Activated CD4-positive, alpha-beta memory T cell treated with anti-CD3 and anti-CD28 coated beads for 36 hours (primary cell): ENCODE measurements around the gene ROM1. TPM values are rescaled to one million over a fixed set of nuclear protein-coding genes. Genes with fewer than 3 reads are reported as not detected.

Experiments
- CTCF ChIA-PET: fragments of 350-600 bp; sonication (Branson Sonifier 250); formaldehyde crosslinking; loops from one replicate; lab custom pipeline; 2021; ENCODE audit warnings: antibody characterized with exemption, inconsistent platforms; lab: Charles Lee
- POLR2A ChIA-PET: fragments of 350-600 bp; sonication (Branson Sonifier 250); formaldehyde crosslinking; loops from one replicate; lab custom pipeline; 2021; ENCODE audit warnings: antibody characterized with exemption; lab: Charles Lee
- DNase-seq: peaks from one replicate; pipeline ENCODE4 v3.0.0-alpha.2; 2020
- H3K27ac Mint-ChIP-seq: one replicate; pipeline ENCODE4 v1.8.0; 2021; ENCODE audit warnings: mixed read lengths
- H3K27me3 Mint-ChIP-seq: one replicate; pipeline ENCODE4 v1.8.0; 2021; ENCODE audit warnings: mixed read lengths
- H3K36me3 Mint-ChIP-seq: one replicate; pipeline ENCODE4 v1.8.0; 2021; ENCODE audit warnings: mixed read lengths
- H3K4me1 Mint-ChIP-seq: one replicate; pipeline ENCODE4 v1.8.0; 2021; ENCODE audit warnings: low read depth, mixed read lengths
- H3K4me3 Mint-ChIP-seq: one replicate; pipeline ENCODE4 v1.8.0; 2021; ENCODE audit warnings: mild to moderate bottlenecking, mixed read lengths
- H3K9me3 Mint-ChIP-seq: one replicate; pipeline ENCODE4 v1.8.0; 2021; ENCODE audit warnings: mixed read lengths
- intact Hi-C: fragments of 100-400 bp; cut with micrococcal nuclease; formaldehyde crosslinking; loops from one replicate; pipeline ENCODE4 v1.15.1; 2023
- total RNA-seq, 2 experiments: library from RNA; stranded (reverse); gene quantifications; one replicate each; pipeline ENCODE4 v1.2.3, GENCODE V29; 2021

Gene ROM1
- total RNA-seq, 2 experiments from 2014 or later: 1.1 to 1.5 TPM

GRCh38 chr11:62588966-62589637 is 24.0 kb upstream of the ROM1 start:
- Mint-ChIP-seq H3K4me1 (peaks cover 46% of the 10 kb centered on the region), H3K4me3 (no peak overlapping the region), H3K27ac (no peak overlapping the region), H3K27me3 (no peaks in the 10 kb centered on the region), H3K9me3 (no peaks in the 10 kb centered on the region), H3K36me3 (peaks cover 31% of the 10 kb centered on the region)
- ChIA-PET CTCF (interaction anchor here (0.8 to 1.9 kb wide), 6 partner anchors 23 to 194 kb away, joined by 3 to 6 read pairs (median 4); no protein-coding TSS in a partner anchor), POLR2A (interaction anchor here (0.6 to 2.6 kb wide), 4 partner anchors 15 to 252 kb away, joined by 3 to 8 read pairs (median 4); partner anchors contain the start of gene EEF1G)
- peak; percentile 42 for DNase-seq
- intact Hi-C loops: no loop called here

- H3K9me3 Mint-ChIP-seq: no peaks in the 10 kb centered on the region
- H3K27me3 Mint-ChIP-seq: no peaks in the 10 kb centered on the region
- intact Hi-C loops: loop anchor here (1.0 to 5.0 kb wide), 10 partner anchors 8 to 241 kb away; partner anchors contain the start of genes BSCL2, C11orf98, CSKMT and GANAB
- CTCF ChIA-PET: interaction anchor here (0.7 to 4.0 kb wide), 39 partner anchors 10 to 290 kb away, joined by 3 to 44 read pairs (median 4); partner anchors contain the start of genes B3GAT3, BSCL2, C11orf98 and CSKMT
- H3K27ac Mint-ChIP-seq: peak within 1 kb of the TSS; percentile 97
- peaks cover 52% of the 10 kb centered on the region for H3K4me1 Mint-ChIP-seq
- peaks cover 42% of the 10 kb centered on the region for H3K36me3 Mint-ChIP-seq
- DNase-seq: peak; percentile 99
- POLR2A ChIA-PET: interaction anchor here (0.6 to 3.3 kb wide), 40 partner anchors 8 to 264 kb away, joined by 3 to 62 read pairs (median 6); partner anchors contain the start of genes AHNAK, B3GAT3, BSCL2 and C11orf98
- peak within 1 kb of the TSS; percentile 100 for H3K4me3 Mint-ChIP-seq
Measured at GRCh38 chr11:62591448-62592145, 21.5 kb upstream of the ROM1 start, which contains the start of gene TUT1. Gene TUT1, minus strand, starts transcription at chr11:62591523. Its CDS starts 38 bp downstream, at chr11:62591485.

GRCh38 chr11:62592146-62592815 is 20.8 kb upstream of the ROM1 start:
- Mint-ChIP-seq H3K36me3 (peaks cover 47% of the 10 kb centered on the region), H3K27me3 (no peaks in the 10 kb centered on the region), H3K9me3 (no peaks in the 10 kb centered on the region), H3K27ac (peak overlapping the region; percentile 97), H3K4me1 (peaks cover 55% of the 10 kb centered on the region), H3K4me3 (peak overlapping the region; percentile 100)
- POLR2A ChIA-PET: interaction anchor here (0.6 to 3.3 kb wide), 35 partner anchors 9 to 263 kb away, joined by 3 to 62 read pairs (median 8); partner anchors contain the start of genes AHNAK, B3GAT3, BSCL2 and C11orf98
- intact Hi-C loops: loop anchor here (5.0 kb wide), 2 partner anchors 115 to 170 kb away; partner anchors contain the start of genes BSCL2, GNG3 and POLR2G
- CTCF ChIA-PET: interaction anchor here (0.9 to 4.0 kb wide), 34 partner anchors 9 to 289 kb away, joined by 3 to 44 read pairs (median 4); partner anchors contain the start of genes B3GAT3, BSCL2, C11orf98 and CSKMT
- no peak for DNase-seq

- H3K27ac Mint-ChIP-seq: peak overlapping the region; percentile 67
- H3K9me3 Mint-ChIP-seq: no peaks in the 10 kb centered on the region
- H3K36me3 Mint-ChIP-seq: peaks cover 52% of the 10 kb centered on the region
- no peak overlapping the region for H3K4me3 Mint-ChIP-seq
- intact Hi-C loops: loop anchor here (1.0 to 5.0 kb wide), 3 partner anchors 101 to 169 kb away; partner anchors contain the start of genes BSCL2, GNG3 and POLR2G
- H3K27me3 Mint-ChIP-seq: no peaks in the 10 kb centered on the region
- DNase-seq: no peak
- ChIA-PET POLR2A (interaction anchor here (0.8 to 3.3 kb wide), 14 partner anchors 8 to 248 kb away, joined by 3 to 62 read pairs (median 18); partner anchors contain the start of genes B3GAT3, BSCL2, C11orf98 and CSKMT), CTCF (interaction anchor here (0.9 to 4.0 kb wide), 17 partner anchors 8 to 199 kb away, joined by 3 to 44 read pairs (median 12); partner anchors contain the start of genes B3GAT3, BSCL2, C11orf98 and CSKMT)
- H3K4me1 Mint-ChIP-seq: peaks cover 61% of the 10 kb centered on the region
Measured at GRCh38 chr11:62592989-62593421, 20.1 kb upstream of the ROM1 start.

GRCh38 chr11:62593434-62594044 is 19.5 kb upstream of the ROM1 start:
- peaks cover 54% of the 10 kb centered on the region for H3K36me3 Mint-ChIP-seq
- CTCF ChIA-PET: interaction anchor here (0.9 to 4.0 kb wide), 14 partner anchors 8 to 198 kb away, joined by 3 to 44 read pairs (median 7); partner anchors contain the start of genes B3GAT3, C11orf98, CSKMT and GANAB
- POLR2A ChIA-PET: interaction anchor here (0.6 to 3.3 kb wide), 13 partner anchors 8 to 248 kb away, joined by 3 to 62 read pairs (median 9); partner anchors contain the start of genes BSCL2, C11orf98, CSKMT and EML3
- H3K27me3 Mint-ChIP-seq: no peaks in the 10 kb centered on the region
- peak overlapping the region; percentile 71 for H3K27ac Mint-ChIP-seq
- H3K9me3 Mint-ChIP-seq: no peaks in the 10 kb centered on the region
- H3K4me1 Mint-ChIP-seq: peaks cover 65% of the 10 kb centered on the region
- intact Hi-C loops: loop anchor here (1.0 to 5.0 kb wide), 3 partner anchors 101 to 169 kb away; partner anchors contain the start of genes BSCL2, GNG3 and POLR2G
- peak; percentile 88 for DNase-seq
- H3K4me3 Mint-ChIP-seq: peak overlapping the region; percentile 33

- no peaks in the 10 kb centered on the region for H3K27me3 Mint-ChIP-seq
- peak overlapping the region; percentile 13 for H3K27ac Mint-ChIP-seq
- peaks cover 70% of the 10 kb centered on the region for H3K4me1 Mint-ChIP-seq
- ChIA-PET POLR2A (interaction anchor here (0.9 to 1.2 kb wide), 2 partner anchors 10 to 246 kb away, joined by 3 read pairs; no protein-coding TSS in a partner anchor), CTCF (interaction anchor here (1.3 to 1.6 kb wide), 3 partner anchors 14 to 170 kb away, joined by 3 to 8 read pairs (median 5); partner anchors contain the start of genes C11orf98 and CSKMT)
- intact Hi-C loops: no loop called here
- H3K9me3 Mint-ChIP-seq: no peaks in the 10 kb centered on the region
- H3K36me3 Mint-ChIP-seq: peaks cover 70% of the 10 kb centered on the region
- no peak overlapping the region for H3K4me3 Mint-ChIP-seq
- no peak for DNase-seq
Measured at GRCh38 chr11:62595124-62595523, 17.9 kb upstream of the ROM1 start.

- peak; percentile 98 for DNase-seq
- intact Hi-C loops: loop anchor here (1.0 kb wide), 4 partner anchors 8 to 54 kb away; partner anchors contain the start of genes INTS5 and TUT1
- H3K27ac Mint-ChIP-seq: peak overlapping the region; percentile 97
- POLR2A ChIA-PET: interaction anchor here (0.6 to 5.9 kb wide), 12 partner anchors 8 to 257 kb away, joined by 3 to 44 read pairs (median 4); partner anchors contain the start of genes C11orf98, CSKMT, EEF1G and EML3
- peaks cover 57% of the 10 kb centered on the region for H3K4me1 Mint-ChIP-seq
- no peaks in the 10 kb centered on the region for H3K27me3 Mint-ChIP-seq
- CTCF ChIA-PET: interaction anchor here (0.8 to 1.0 kb wide), 6 partner anchors 12 to 263 kb away, joined by 3 to 6 read pairs (median 4); partner anchors contain the start of genes C11orf98 and CSKMT
- no peaks in the 10 kb centered on the region for H3K9me3 Mint-ChIP-seq
- H3K4me3 Mint-ChIP-seq: peak overlapping the region; percentile 81
- peaks cover 71% of the 10 kb centered on the region for H3K36me3 Mint-ChIP-seq
Measured at GRCh38 chr11:62599069-62599696, 13.9 kb upstream of the ROM1 start.

- ChIA-PET POLR2A (interaction anchor here (0.6 to 5.9 kb wide), 13 partner anchors 8 to 255 kb away, joined by 3 to 55 read pairs (median 6); partner anchors contain the start of genes C11orf98, CSKMT, EEF1G and EML3), CTCF (interaction anchor here (0.8 to 3.0 kb wide), 7 partner anchors 7 to 175 kb away, joined by 3 to 44 read pairs (median 5); partner anchors contain the start of genes B3GAT3, C11orf98, CSKMT and TUT1)
- peak overlapping the region; percentile 81 for H3K4me3 Mint-ChIP-seq
- peak overlapping the region; percentile 97 for H3K27ac Mint-ChIP-seq
- H3K27me3 Mint-ChIP-seq: no peaks in the 10 kb centered on the region
- peaks cover 68% of the 10 kb centered on the region for H3K36me3 Mint-ChIP-seq
- no peaks in the 10 kb centered on the region for H3K9me3 Mint-ChIP-seq
- intact Hi-C loops: loop anchor here (1.0 to 2.0 kb wide), 6 partner anchors 9 to 65 kb away; partner anchors contain the start of genes C11orf98, CSKMT, EML3 and INTS5
- DNase-seq: peak; percentile 59
- H3K4me1 Mint-ChIP-seq: peaks cover 51% of the 10 kb centered on the region
Measured at GRCh38 chr11:62599901-62600300, 13.2 kb upstream of the ROM1 start.

- Mint-ChIP-seq H3K4me1 (peaks cover 52% of the 10 kb centered on the region), H3K9me3 (no peaks in the 10 kb centered on the region), H3K4me3 (peak overlapping the region; percentile 81), H3K27ac (peak overlapping the region; percentile 97), H3K36me3 (peaks cover 67% of the 10 kb centered on the region), H3K27me3 (no peaks in the 10 kb centered on the region)
- intact Hi-C loops: loop anchor here (1.0 to 2.0 kb wide), 3 partner anchors 12 to 109 kb away; partner anchors contain the start of genes C11orf98, CSKMT and EML3
- ChIA-PET POLR2A (interaction anchor here (0.7 to 5.9 kb wide), 11 partner anchors 9 to 255 kb away, joined by 3 to 55 read pairs (median 8); partner anchors contain the start of genes B3GAT3, C11orf98, CSKMT and EEF1G), CTCF (interaction anchor here (1.0 to 3.2 kb wide), 7 partner anchors 8 to 176 kb away, joined by 4 to 44 read pairs (median 6); partner anchors contain the start of genes B3GAT3, EML3, ROM1 and TUT1)
- DNase-seq: peak; percentile 53
Measured at GRCh38 chr11:62600367-62601121, 12.5 kb upstream of the ROM1 start.
